ENCODE measurements around the gene PTGER2.

The PTGER2 gene

DNA sequence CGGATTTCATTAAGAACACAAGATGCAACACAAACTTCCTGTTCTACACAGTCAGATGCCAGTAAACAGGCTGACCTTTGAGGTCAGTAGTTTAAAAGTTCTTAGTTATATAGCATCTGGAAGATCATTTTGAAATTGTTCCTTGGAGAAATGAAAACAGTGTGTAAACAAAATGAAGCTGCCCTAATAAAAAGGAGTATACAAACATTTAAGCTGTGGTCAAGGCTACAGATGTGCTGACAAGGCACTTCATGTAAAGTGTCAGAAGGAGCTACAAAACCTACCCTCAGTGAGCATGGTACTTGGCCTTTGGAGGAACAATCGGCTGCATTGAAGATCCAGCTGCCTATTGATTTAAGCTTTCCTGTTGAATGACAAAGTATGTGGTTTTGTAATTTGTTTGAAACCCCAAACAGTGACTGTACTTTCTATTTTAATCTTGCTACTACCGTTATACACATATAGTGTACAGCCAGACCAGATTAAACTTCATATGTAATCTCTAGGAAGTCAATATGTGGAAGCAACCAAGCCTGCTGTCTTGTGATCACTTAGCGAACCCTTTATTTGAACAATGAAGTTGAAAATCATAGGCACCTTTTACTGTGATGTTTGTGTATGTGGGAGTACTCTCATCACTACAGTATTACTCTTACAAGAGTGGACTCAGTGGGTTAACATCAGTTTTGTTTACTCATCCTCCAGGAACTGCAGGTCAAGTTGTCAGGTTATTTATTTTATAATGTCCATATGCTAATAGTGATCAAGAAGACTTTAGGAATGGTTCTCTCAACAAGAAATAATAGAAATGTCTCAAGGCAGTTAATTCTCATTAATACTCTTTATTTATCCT lies 13.5 kb downstream of the PTGER2 start:
- no peak overlapping the region for H3K27ac ChIP-seq (ENCODE audit: low read length)
- H3K4me1 ChIP-seq (ENCODE audit: insufficient read depth, low read length) = peaks cover 10% of the 10 kb centered on the region; the same call in 1 of the 2 replicates
- peak; percentile 53 for ATAC-seq (ENCODE audit: insufficient read depth, low read depth)
- peaks cover 30% of the 10 kb centered on the region for H3K79me2 ChIP-seq (ENCODE audit: insufficient read depth, low read length)
- no peak for TF ChIP-seq EZH2 (IDR thresholded peaks at IDR 0.05; ENCODE audit: borderline replicate concordance, low read depth, low read length, severe bottlenecking)
- TF ChIP-seq, protein P1, sequence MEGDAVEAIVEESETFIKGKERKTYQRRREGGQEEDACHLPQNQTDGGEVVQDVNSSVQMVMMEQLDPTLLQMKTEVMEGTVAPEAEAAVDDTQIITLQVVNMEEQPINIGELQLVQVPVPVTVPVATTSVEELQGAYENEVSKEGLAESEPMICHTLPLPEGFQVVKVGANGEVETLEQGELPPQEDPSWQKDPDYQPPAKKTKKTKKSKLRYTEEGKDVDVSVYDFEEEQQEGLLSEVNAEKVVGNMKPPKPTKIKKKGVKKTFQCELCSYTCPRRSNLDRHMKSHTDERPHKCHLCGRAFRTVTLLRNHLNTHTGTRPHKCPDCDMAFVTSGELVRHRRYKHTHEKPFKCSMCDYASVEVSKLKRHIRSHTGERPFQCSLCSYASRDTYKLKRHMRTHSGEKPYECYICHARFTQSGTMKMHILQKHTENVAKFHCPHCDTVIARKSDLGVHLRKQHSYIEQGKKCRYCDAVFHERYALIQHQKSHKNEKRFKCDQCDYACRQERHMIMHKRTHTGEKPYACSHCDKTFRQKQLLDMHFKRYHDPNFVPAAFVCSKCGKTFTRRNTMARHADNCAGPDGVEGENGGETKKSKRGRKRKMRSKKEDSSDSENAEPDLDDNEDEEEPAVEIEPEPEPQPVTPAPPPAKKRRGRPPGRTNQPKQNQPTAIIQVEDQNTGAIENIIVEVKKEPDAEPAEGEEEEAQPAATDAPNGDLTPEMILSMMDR (IDR thresholded peaks at IDR 0.05; ENCODE audit: borderline replicate concordance, extremely low read depth, low read length, poor library complexity, severe bottlenecking) = no peak
- H4K20me1 ChIP-seq (ENCODE audit: insufficient read depth, low read length) = 0 out of 2 replicates have a peak, but pooled peaks cover 4% of the 10 kb centered on the region
- no peak overlapping the region for H3K9ac ChIP-seq (ENCODE audit: low read depth, low read length)
- H3K4me2 ChIP-seq (ENCODE audit: insufficient read depth, low read length) = no peak overlapping the region
- peaks cover 62% of the 10 kb centered on the region for H3K36me3 ChIP-seq (ENCODE audit: insufficient read depth, low read length)
- H3K27me3 ChIP-seq (ENCODE audit: insufficient read depth, low read length, poor library complexity) = no peaks in the 10 kb centered on the region
- DNase-seq = no peak
- H3K4me3 ChIP-seq (ENCODE audit: low read depth in 1 of 2, low read length in 2 of 2) = no peak overlapping the region
- no peaks in the 10 kb centered on the region for H3K9me3 ChIP-seq (ENCODE audit: insufficient read depth, low read length, severe bottlenecking)
- H2AFZ ChIP-seq (ENCODE audit: low read depth, low read length) = no peak overlapping the region

DNA sequence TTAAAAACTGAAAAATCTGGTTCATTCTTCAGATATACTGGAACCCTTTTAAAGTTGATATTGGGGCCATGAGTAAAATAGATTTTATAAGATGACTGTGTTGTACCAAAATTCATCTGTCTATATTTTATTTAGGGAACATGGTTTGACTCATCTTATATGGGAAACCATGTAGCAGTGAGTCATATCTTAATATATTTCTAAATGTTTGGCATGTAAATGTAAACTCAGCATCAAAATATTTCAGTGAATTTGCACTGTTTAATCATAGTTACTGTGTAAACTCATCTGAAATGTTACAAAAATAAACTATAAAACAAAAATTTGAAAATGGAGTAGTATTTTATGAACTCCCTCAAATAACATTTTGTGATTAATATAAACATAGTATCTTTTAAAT lies 14.2 kb downstream of the PTGER2 start:
- ATAC-seq (ENCODE audit: insufficient read depth, low read depth) (no peak), DNase-seq (no peak)
- 0 out of 2 replicates have a peak, but pooled peaks cover 4% of the 10 kb centered on the region for H4K20me1 ChIP-seq (ENCODE audit: insufficient read depth, low read length)
- H3K9ac ChIP-seq (ENCODE audit: low read depth, low read length) = no peak overlapping the region
- no peak overlapping the region for H3K27ac ChIP-seq (ENCODE audit: low read length)
- H3K4me1 ChIP-seq (ENCODE audit: insufficient read depth, low read length) = peaks cover 11% of the 10 kb centered on the region
- no peak overlapping the region for H3K4me2 ChIP-seq (ENCODE audit: insufficient read depth, low read length)
- peaks cover 26% of the 10 kb centered on the region for H3K79me2 ChIP-seq (ENCODE audit: insufficient read depth, low read length)
- H2AFZ ChIP-seq (ENCODE audit: low read depth, low read length) = no peak overlapping the region
- H3K4me3 ChIP-seq (ENCODE audit: low read depth in 1 of 2, low read length in 2 of 2) = no peak overlapping the region
- H3K27me3 ChIP-seq (ENCODE audit: insufficient read depth, low read length, poor library complexity) = no peaks in the 10 kb centered on the region
- no peaks in the 10 kb centered on the region for H3K9me3 ChIP-seq (ENCODE audit: insufficient read depth, low read length, severe bottlenecking)
- peaks cover 62% of the 10 kb centered on the region for H3K36me3 ChIP-seq (ENCODE audit: insufficient read depth, low read length)
- TF ChIP-seq EZH2 (IDR thresholded peaks at IDR 0.05; ENCODE audit: borderline replicate concordance, low read depth, low read length, severe bottlenecking) = no peak
- TF ChIP-seq, protein P1 (IDR thresholded peaks at IDR 0.05; ENCODE audit: borderline replicate concordance, extremely low read depth, low read length, poor library complexity, severe bottlenecking) = no peak

DNA sequence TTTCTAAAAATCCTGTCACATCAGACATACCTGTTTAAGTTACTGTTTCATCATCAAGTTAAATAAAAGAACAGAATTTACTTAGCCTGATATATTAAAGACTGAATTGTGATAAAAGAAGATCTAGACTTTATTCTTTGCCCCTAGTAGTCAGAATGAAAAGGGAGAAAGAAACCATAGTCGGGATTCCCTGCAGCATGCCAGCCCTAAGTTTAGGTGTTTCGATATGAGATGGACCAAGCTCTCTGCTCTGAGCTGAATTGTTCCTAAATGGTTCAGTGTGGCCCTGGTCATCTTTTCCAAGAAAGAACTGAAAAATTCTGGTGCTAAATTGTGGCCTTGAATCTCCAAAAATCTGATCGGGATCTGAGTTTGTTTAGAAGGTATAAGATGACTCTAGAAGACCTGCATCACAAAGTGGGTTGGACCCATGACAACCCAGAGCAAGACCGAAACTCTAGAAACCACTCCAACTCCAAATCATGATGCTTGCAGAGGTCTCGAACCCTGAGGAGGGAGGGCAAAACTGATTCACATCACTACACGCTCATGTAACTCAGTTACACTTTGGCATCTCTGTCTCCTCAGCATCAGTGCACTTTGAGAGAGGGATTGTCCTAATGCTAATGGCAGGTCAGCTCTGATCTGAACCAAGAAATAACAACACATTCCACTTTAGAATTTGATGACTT lies 15.7 kb downstream of the PTGER2 start:
- no peaks in the 10 kb centered on the region for H3K27me3 ChIP-seq (ENCODE audit: insufficient read depth, low read length, poor library complexity)
- H3K27ac ChIP-seq (ENCODE audit: low read length) = no peak overlapping the region
- no peaks in the 10 kb centered on the region for H4K20me1 ChIP-seq (ENCODE audit: insufficient read depth, low read length)
- no peaks in the 10 kb centered on the region for H3K9me3 ChIP-seq (ENCODE audit: insufficient read depth, low read length, severe bottlenecking)
- TF ChIP-seq, protein P1 (IDR thresholded peaks at IDR 0.05; ENCODE audit: borderline replicate concordance, extremely low read depth, low read length, poor library complexity, severe bottlenecking) = no peak
- TF ChIP-seq EZH2 (IDR thresholded peaks at IDR 0.05; ENCODE audit: borderline replicate concordance, low read depth, low read length, severe bottlenecking) = no peak
- ATAC-seq (ENCODE audit: insufficient read depth, low read depth) (no peak), DNase-seq (no peak)
- peaks cover 17% of the 10 kb centered on the region for H3K79me2 ChIP-seq (ENCODE audit: insufficient read depth, low read length)
- no peak overlapping the region for H3K9ac ChIP-seq (ENCODE audit: low read depth, low read length)
- H2AFZ ChIP-seq (ENCODE audit: low read depth, low read length) = no peak overlapping the region
- H3K4me2 ChIP-seq (ENCODE audit: insufficient read depth, low read length) = no peak overlapping the region
- no peak overlapping the region for H3K4me3 ChIP-seq (ENCODE audit: low read depth in 1 of 2, low read length in 2 of 2)
- H3K4me1 ChIP-seq (ENCODE audit: insufficient read depth, low read length) = peaks cover 23% of the 10 kb centered on the region
- peaks cover 57% of the 10 kb centered on the region for H3K36me3 ChIP-seq (ENCODE audit: insufficient read depth, low read length)
